ENCODE measurements around the gene ASIC5. TPM values are rescaled to one million over a fixed set of nuclear protein-coding genes. Genes with fewer than 3 reads are reported as not detected.

ASIC5 gene, protein sequence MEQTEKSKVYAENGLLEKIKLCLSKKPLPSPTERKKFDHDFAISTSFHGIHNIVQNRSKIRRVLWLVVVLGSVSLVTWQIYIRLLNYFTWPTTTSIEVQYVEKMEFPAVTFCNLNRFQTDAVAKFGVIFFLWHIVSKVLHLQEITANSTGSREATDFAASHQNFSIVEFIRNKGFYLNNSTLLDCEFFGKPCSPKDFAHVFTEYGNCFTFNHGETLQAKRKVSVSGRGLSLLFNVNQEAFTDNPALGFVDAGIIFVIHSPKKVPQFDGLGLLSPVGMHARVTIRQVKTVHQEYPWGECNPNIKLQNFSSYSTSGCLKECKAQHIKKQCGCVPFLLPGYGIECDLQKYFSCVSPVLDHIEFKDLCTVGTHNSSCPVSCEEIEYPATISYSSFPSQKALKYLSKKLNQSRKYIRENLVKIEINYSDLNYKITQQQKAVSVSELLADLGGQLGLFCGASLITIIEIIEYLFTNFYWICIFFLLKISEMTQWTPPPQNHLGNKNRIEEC
- total RNA-seq, result not detected in 2 replicates
- total RNA-seq (2013), result not detected
- not detected in 2 replicates for polyA plus RNA-seq
- not detected in 2 replicates for polyA minus RNA-seq

DNA sequence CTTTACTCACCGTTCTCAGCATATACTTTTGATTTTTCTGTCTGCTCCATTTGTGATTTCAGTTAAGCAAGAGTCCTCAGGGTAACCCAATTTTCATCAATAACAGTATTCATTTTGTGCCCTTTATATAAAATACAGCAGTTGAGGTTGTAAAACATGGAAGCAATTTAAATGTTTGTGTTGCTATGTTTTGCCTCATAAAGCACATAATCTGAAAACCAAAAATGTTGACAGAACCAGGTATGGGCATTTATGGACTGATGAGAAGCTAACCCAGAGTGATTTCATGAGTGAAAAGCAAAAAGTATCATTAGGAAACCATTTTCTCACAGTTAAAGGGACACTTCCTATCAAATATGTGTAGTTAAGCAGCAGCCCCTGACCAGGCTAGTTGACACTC, at the start of gene ASIC5:
TSS of gene ASIC5 (minus strand) at position 101 of the 400 bp plus-strand sequence. CDS start at position 50, 51 bp downstream.
- no peak for DNase-seq
- H3K9ac ChIP-seq (ENCODE audit: low read length), result no peak within 1 kb of the TSS
- Mint-ChIP-seq H3K9me3 (ENCODE audit: insufficient read depth) (no peaks in the 10 kb centered on the region), H3K4me1 (no peaks in the 10 kb centered on the region), H3K27ac (no peak within 1 kb of the TSS), H3K4me3 (no peak within 1 kb of the TSS), H3K27me3 (no peaks in the 10 kb centered on the region)
- no peak within 1 kb of the TSS for H2AFZ ChIP-seq (ENCODE audit: insufficient read depth, low read depth, low read length, poor library complexity, severe bottlenecking)
- ChIA-PET POLR2A (no interaction called here), CTCF (no interaction called here)
- intact Hi-C loops (cut with micrococcal nuclease), result no loop called here
- no peak within 1 kb of the TSS for H3K27ac ChIP-seq (ENCODE audit: low read length in 2 of 2)
- no peaks in the 10 kb centered on the region for H3K27me3 ChIP-seq (replicated peaks in 1 of 4; ENCODE audit: control extremely low read depth in 1 of 4, control insufficient read depth in 3 of 4, insufficient read depth in 4 of 4, low read length in 3 of 4)
- ATAC-seq (ENCODE audit: low read depth), result no peak
- H3K79me2 ChIP-seq (ENCODE audit: control insufficient read depth, insufficient read depth, low read length), result no peaks in the 10 kb centered on the region
- peaks cover 0 to 7% (median 1%) of the 10 kb centered on the region in 3 donors for H3K9me3 ChIP-seq (ENCODE audit: control extremely low read depth in 1 of 3, control insufficient read depth in 2 of 3, insufficient read depth in 1 of 3, low read length in 2 of 3)
- H3K4me2 ChIP-seq (replicated peaks; ENCODE audit: low read depth, low read length, poor library complexity, severe bottlenecking), result no peak within 1 kb of the TSS
- H3K4me1 ChIP-seq (ENCODE audit: control insufficient read depth in 2 of 2, insufficient read depth in 2 of 2, low read length in 2 of 2), result no peaks in the 10 kb centered on the region
- H4K20me1 ChIP-seq (ENCODE audit: control insufficient read depth, insufficient read depth, low read length, poor library complexity, severe bottlenecking), result no peaks in the 10 kb centered on the region
- no peaks in the 10 kb centered on the region for H3K36me3 ChIP-seq (replicated peaks in 1 of 2; ENCODE audit: control extremely low read depth in 1 of 2, control insufficient read depth in 1 of 2, extremely low read depth in 1 of 2, insufficient read depth in 2 of 2, low read length in 1 of 2)
- WGBS (ENCODE audit: insufficient coverage), result 0% methylated on average over 1 of the region's 1 CpG
- H3K4me3 ChIP-seq (ENCODE audit: control extremely low read depth in 1 of 5, extremely low read depth in 1 of 5, insufficient read depth in 1 of 5, low read depth in 2 of 5, low read length in 4 of 5), result no peak within 1 kb of the TSS
- TF ChIP-seq, protein P1, sequence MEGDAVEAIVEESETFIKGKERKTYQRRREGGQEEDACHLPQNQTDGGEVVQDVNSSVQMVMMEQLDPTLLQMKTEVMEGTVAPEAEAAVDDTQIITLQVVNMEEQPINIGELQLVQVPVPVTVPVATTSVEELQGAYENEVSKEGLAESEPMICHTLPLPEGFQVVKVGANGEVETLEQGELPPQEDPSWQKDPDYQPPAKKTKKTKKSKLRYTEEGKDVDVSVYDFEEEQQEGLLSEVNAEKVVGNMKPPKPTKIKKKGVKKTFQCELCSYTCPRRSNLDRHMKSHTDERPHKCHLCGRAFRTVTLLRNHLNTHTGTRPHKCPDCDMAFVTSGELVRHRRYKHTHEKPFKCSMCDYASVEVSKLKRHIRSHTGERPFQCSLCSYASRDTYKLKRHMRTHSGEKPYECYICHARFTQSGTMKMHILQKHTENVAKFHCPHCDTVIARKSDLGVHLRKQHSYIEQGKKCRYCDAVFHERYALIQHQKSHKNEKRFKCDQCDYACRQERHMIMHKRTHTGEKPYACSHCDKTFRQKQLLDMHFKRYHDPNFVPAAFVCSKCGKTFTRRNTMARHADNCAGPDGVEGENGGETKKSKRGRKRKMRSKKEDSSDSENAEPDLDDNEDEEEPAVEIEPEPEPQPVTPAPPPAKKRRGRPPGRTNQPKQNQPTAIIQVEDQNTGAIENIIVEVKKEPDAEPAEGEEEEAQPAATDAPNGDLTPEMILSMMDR (IDR thresholded peaks at IDR 0.05), result no peak
- TF ChIP-seq EZH2 (IDR thresholded peaks at IDR 0.05; ENCODE audit: borderline replicate concordance, insufficient read depth, low read depth, low read length, poor library complexity, severe bottlenecking), result no peak

DNA sequence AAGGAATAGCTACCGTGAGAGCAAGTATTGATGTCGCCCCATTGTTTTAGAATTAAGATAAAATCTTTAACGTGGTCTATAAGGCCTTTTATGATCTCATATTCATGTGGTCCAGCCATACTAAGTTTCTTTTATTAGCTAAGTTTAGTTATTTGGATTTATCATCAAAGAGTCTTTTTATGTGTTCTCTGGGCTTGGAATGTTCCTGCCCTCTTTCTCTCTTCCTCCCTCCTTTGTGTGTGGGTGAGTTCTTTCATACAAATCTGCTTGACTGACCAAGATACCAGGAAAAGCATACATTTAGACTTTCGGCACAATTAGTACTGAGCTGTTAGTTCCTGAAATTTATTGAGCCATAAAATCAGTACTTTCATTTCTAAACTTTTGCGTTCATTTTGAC, 48.7 kb upstream of the ASIC5 start:
- no CpG with 5 or more reads among the region's 5 CpGs for WGBS (ENCODE audit: insufficient coverage)
- ChIA-PET POLR2A (no interaction called here), CTCF (no interaction called here)
- Mint-ChIP-seq H3K4me3 (no peak overlapping the region), H3K9me3 (ENCODE audit: insufficient read depth) (no peaks in the 10 kb centered on the region), H3K27me3 (no peaks in the 10 kb centered on the region), H3K4me1 (no peaks in the 10 kb centered on the region), H3K27ac (no peak overlapping the region)
- no peak overlapping the region for H3K4me2 ChIP-seq (replicated peaks; ENCODE audit: low read depth, low read length, poor library complexity, severe bottlenecking)
- no peaks in the 10 kb centered on the region for H3K36me3 ChIP-seq (replicated peaks in 1 of 2; ENCODE audit: control extremely low read depth in 1 of 2, control insufficient read depth in 1 of 2, extremely low read depth in 1 of 2, insufficient read depth in 2 of 2, low read length in 1 of 2)
- no peaks in the 10 kb centered on the region for H3K27me3 ChIP-seq (replicated peaks in 1 of 4; ENCODE audit: control extremely low read depth in 1 of 4, control insufficient read depth in 3 of 4, insufficient read depth in 4 of 4, low read length in 3 of 4)
- no peaks in the 10 kb centered on the region for H4K20me1 ChIP-seq (ENCODE audit: control insufficient read depth, insufficient read depth, low read length, poor library complexity, severe bottlenecking)
- no peaks in the 10 kb centered on the region for H3K9me3 ChIP-seq (ENCODE audit: control extremely low read depth in 1 of 3, control insufficient read depth in 2 of 3, insufficient read depth in 1 of 3, low read length in 2 of 3)
- ATAC-seq (ENCODE audit: low read depth) (no peak), DNase-seq (no peak)
- H3K9ac ChIP-seq (ENCODE audit: low read length), result no peak overlapping the region
- no peak overlapping the region for H2AFZ ChIP-seq (ENCODE audit: insufficient read depth, low read depth, low read length, poor library complexity, severe bottlenecking)
- no peaks in the 10 kb centered on the region for H3K79me2 ChIP-seq (ENCODE audit: control insufficient read depth, insufficient read depth, low read length)
- TF ChIP-seq EZH2 (IDR thresholded peaks at IDR 0.05; ENCODE audit: borderline replicate concordance, insufficient read depth, low read depth, low read length, poor library complexity, severe bottlenecking), result no peak
- TF ChIP-seq, protein P1 (IDR thresholded peaks at IDR 0.05), result no peak
- no peaks in the 10 kb centered on the region for H3K4me1 ChIP-seq (ENCODE audit: control insufficient read depth in 2 of 2, insufficient read depth in 2 of 2, low read length in 2 of 2)
- H3K4me3 ChIP-seq (ENCODE audit: control extremely low read depth in 1 of 5, extremely low read depth in 1 of 5, insufficient read depth in 1 of 5, low read depth in 2 of 5, low read length in 4 of 5), result no peak overlapping the region
- intact Hi-C loops (cut with micrococcal nuclease), result no loop called here
- no peak overlapping the region for H3K27ac ChIP-seq (ENCODE audit: low read length in 2 of 2)

Measured in B cell (primary cell).